ENCODE results near the gene DNAJB14. TPM values are rescaled to one million over a fixed set of nuclear protein-coding genes. Genes with fewer than 3 reads are reported as not detected.

Gene DNAJB14
- total RNA-seq, 1 experiment from 2014 or later = 18.9 TPM

DNA sequence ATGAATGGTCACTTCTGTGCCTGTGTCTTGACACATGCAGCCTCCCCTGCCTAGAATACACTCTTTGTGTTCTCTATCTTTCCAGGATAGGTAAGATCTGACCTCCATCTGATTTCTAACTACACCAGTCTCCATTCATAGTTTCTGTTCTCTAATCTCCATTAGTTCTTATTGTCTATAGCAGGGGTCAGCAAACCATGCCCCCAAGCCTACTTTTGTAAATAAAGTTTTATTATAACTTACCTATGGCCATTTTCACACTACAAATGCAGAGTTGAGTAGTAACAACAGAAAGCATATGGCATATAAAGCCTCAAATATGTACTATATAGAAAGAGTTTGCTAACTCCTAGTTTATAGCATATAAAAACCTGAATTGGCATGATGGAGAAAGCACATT, 41.3 kb upstream of the DNAJB14 start:
- TF ChIP-seq EZH2phosphoT487 (IDR thresholded peaks at IDR 0.05; ENCODE audit: borderline replicate concordance, low read length) = no peak
- TF ChIP-seq, protein P1, sequence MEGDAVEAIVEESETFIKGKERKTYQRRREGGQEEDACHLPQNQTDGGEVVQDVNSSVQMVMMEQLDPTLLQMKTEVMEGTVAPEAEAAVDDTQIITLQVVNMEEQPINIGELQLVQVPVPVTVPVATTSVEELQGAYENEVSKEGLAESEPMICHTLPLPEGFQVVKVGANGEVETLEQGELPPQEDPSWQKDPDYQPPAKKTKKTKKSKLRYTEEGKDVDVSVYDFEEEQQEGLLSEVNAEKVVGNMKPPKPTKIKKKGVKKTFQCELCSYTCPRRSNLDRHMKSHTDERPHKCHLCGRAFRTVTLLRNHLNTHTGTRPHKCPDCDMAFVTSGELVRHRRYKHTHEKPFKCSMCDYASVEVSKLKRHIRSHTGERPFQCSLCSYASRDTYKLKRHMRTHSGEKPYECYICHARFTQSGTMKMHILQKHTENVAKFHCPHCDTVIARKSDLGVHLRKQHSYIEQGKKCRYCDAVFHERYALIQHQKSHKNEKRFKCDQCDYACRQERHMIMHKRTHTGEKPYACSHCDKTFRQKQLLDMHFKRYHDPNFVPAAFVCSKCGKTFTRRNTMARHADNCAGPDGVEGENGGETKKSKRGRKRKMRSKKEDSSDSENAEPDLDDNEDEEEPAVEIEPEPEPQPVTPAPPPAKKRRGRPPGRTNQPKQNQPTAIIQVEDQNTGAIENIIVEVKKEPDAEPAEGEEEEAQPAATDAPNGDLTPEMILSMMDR (conservative IDR thresholded peaks at IDR 0.05; ENCODE audit: low read depth, low read length) = no peak
- TF ChIP-seq EZH2 (IDR thresholded peaks at IDR 0.05; ENCODE audit: low read length, unreplicated experiment) = no peak
- no peaks in the 10 kb centered on the region for H3K9me3 ChIP-seq (ENCODE audit: low read length)
- CTCF ChIA-PET = no interaction called here
- intact Hi-C loops (cut with micrococcal nuclease) = no loop called here
- POLR2A ChIA-PET (ENCODE audit: unreplicated experiment) = no interaction called here
- H3K9me2 ChIP-seq (replicated peaks; ENCODE audit: low read length) = no peaks in the 10 kb centered on the region
- H3K4me1 ChIP-seq (ENCODE audit: insufficient read depth, low read length) = no peaks in the 10 kb centered on the region
- no peak overlapping the region for H2AFZ ChIP-seq (ENCODE audit: low read length)
- H3F3A ChIP-seq (ENCODE audit: low read length, unreplicated experiment) = no peaks in the 10 kb centered on the region
- ATAC-seq (no peak), DNase-seq (no peak)
- no TSS peak for BruUV-seq (replicated peaks)
- no peaks in the 10 kb centered on the region for H3K27me3 ChIP-seq (ENCODE audit: low read length)
- H3K4me2 ChIP-seq (ENCODE audit: low read length) = no peak overlapping the region
- H3K9ac ChIP-seq (ENCODE audit: low read length) = no peak overlapping the region
- no peak overlapping the region for H3K4me3 ChIP-seq (ENCODE audit: low read length)
- no peak overlapping the region for H3K27ac ChIP-seq (ENCODE audit: low read length)
- H3K36me3 ChIP-seq (ENCODE audit: low read depth, low read length) = no peaks in the 10 kb centered on the region
- no peaks in the 10 kb centered on the region for H3K79me2 ChIP-seq (ENCODE audit: low read length)
- H4K20me1 ChIP-seq (ENCODE audit: low read length) = no peaks in the 10 kb centered on the region

DNA sequence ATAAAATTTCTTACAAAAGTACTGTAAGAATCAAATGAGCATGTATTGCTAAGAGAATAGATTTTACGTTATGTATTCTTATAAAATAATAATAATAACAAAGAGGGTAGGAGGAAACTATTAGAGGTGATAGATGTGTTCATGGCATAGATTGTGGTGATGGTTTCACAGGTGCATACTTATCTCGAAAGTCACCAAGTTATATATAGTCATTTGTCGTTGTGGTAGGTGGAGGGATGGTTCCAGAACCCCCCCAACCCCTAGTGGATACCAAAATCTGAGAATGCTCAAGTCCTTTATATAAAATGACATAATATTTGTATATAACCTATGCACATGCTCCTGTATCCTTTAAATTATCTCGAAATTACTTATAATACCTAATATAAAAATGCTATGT, 40.4 kb upstream of the DNAJB14 start:
- Histone ChIP-seq H3K9me3 (ENCODE audit: low read length) (no peaks in the 10 kb centered on the region), H3K27me3 (ENCODE audit: low read length) (no peaks in the 10 kb centered on the region), H4K20me1 (ENCODE audit: low read length) (no peaks in the 10 kb centered on the region), H3K79me2 (ENCODE audit: low read length) (no peaks in the 10 kb centered on the region), H3K4me3 (ENCODE audit: low read length) (no peak overlapping the region), H3K4me2 (ENCODE audit: low read length) (no peak overlapping the region), H3K36me3 (ENCODE audit: low read depth, low read length) (no peaks in the 10 kb centered on the region), H3K4me1 (ENCODE audit: insufficient read depth, low read length) (no peaks in the 10 kb centered on the region), H3K27ac (ENCODE audit: low read length) (no peak overlapping the region), H3F3A (ENCODE audit: low read length, unreplicated experiment) (no peaks in the 10 kb centered on the region), H2AFZ (ENCODE audit: low read length) (no peak overlapping the region), H3K9ac (ENCODE audit: low read length) (no peak overlapping the region), H3K9me2 (replicated peaks; ENCODE audit: low read length) (no peaks in the 10 kb centered on the region)
- ChIA-PET POLR2A (ENCODE audit: unreplicated experiment) (no interaction called here), CTCF (no interaction called here)
- ATAC-seq = no peak
- BruUV-seq (replicated peaks) = no TSS peak
- no peak for DNase-seq
- no peak for TF ChIP-seq EZH2phosphoT487 (IDR thresholded peaks at IDR 0.05; ENCODE audit: borderline replicate concordance, low read length)
- intact Hi-C loops (cut with micrococcal nuclease) = no loop called here

DNA sequence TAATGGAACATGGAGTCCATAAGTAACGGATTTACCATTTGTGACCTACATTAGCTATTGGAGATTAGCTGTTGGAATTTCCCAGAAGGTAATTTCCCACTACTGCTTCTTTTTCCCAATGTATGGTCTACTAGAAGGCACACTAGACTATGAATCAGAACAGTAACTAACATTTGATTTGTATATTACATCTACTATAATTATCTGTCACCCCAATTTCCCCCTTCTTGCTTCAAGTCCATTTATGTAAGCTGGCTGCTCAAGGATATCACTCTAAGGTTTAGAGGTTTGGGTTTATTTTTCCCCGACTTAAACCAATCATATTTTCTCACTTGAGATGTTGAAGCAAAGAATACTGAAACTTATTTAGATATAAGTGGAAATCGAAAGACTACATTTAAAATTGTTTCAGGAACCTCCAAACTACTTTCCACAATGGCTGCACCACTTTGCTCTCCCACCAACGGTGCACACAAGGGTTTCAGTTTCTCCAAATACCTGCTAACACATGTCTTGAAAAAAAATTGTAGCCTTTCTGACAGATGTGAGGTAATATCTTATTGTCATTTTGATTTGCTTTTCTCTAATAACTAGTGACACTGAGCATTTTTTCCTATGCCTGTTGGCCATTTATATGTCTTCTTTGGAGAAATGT, 37.0 kb upstream of the DNAJB14 start:
- no peak overlapping the region for H3K4me3 ChIP-seq (ENCODE audit: low read length)
- H3K36me3 ChIP-seq (ENCODE audit: low read depth, low read length) = no peaks in the 10 kb centered on the region
- DNase-seq (no peak), ATAC-seq (no peak)
- H3K9me3 ChIP-seq (ENCODE audit: low read length) = no peaks in the 10 kb centered on the region
- H3K27me3 ChIP-seq (ENCODE audit: low read length) = no peaks in the 10 kb centered on the region
- no peak overlapping the region for H3K27ac ChIP-seq (ENCODE audit: low read length)
- TF ChIP-seq EZH2 (IDR thresholded peaks at IDR 0.05; ENCODE audit: low read length, unreplicated experiment) = no peak
- no peak for TF ChIP-seq EZH2phosphoT487 (IDR thresholded peaks at IDR 0.05; ENCODE audit: borderline replicate concordance, low read length)
- TF ChIP-seq, protein P1 (conservative IDR thresholded peaks at IDR 0.05; ENCODE audit: low read depth, low read length) = no peak
- no peaks in the 10 kb centered on the region for H4K20me1 ChIP-seq (ENCODE audit: low read length)
- no peak overlapping the region for H3K9ac ChIP-seq (ENCODE audit: low read length)
- BruUV-seq (replicated peaks) = no TSS peak
- no peaks in the 10 kb centered on the region for H3F3A ChIP-seq (ENCODE audit: low read length, unreplicated experiment)
- intact Hi-C loops (cut with micrococcal nuclease) = no loop called here
- POLR2A ChIA-PET (ENCODE audit: unreplicated experiment) = no interaction called here
- H3K9me2 ChIP-seq (replicated peaks; ENCODE audit: low read length) = no peaks in the 10 kb centered on the region
- no peak overlapping the region for H3K4me2 ChIP-seq (ENCODE audit: low read length)
- H3K79me2 ChIP-seq (ENCODE audit: low read length) = no peaks in the 10 kb centered on the region
- no peak overlapping the region for H2AFZ ChIP-seq (ENCODE audit: low read length)
- CTCF ChIA-PET = no interaction called here
- peaks cover 9% of the 10 kb centered on the region; the same call in 1 of the 2 replicates for H3K4me1 ChIP-seq (ENCODE audit: insufficient read depth, low read length)
